H9 (cell line): ENCODE results near the gene TEX2. TPM values are rescaled to one million over a fixed set of nuclear protein-coding genes. Genes with fewer than 3 reads are reported as not detected.

Source experiments
- DNase-seq: peaks from one replicate; pipeline ENCODE4 v3.0.0-alpha.2; 2017
- H2AFZ ChIP-seq: one replicate; pipeline ENCODE4 v1.6.1; 2013; ENCODE audit warnings: mild to moderate bottlenecking, low read length, control low read depth, moderate library complexity
- H2AK5ac ChIP-seq: 2 replicates; pipeline ENCODE4 v1.6.1; 2013; ENCODE audit warnings: low read length, control low read depth, mixed read lengths; ENCODE audit not compliant: insufficient read length
- H2BK120ac ChIP-seq: one replicate; pipeline ENCODE4 v1.6.1; 2013; ENCODE audit warnings: low read depth, mild to moderate bottlenecking, low read length, control low read depth, inconsistent platforms; ENCODE audit not compliant: poor library complexity, severe bottlenecking
- H2BK12ac ChIP-seq: 2 replicates; pipeline ENCODE4 v1.6.1; 2013; ENCODE audit warnings: low read length, control low read depth, mixed read lengths, low read depth; ENCODE audit not compliant: insufficient read length
- H2BK15ac ChIP-seq: 2 replicates; pipeline ENCODE4 v1.6.1; 2013; ENCODE audit warnings: low read depth, low read length, control low read depth
- H2BK20ac ChIP-seq: one replicate; pipeline ENCODE4 v1.6.1; 2013; ENCODE audit warnings: low read depth, mild to moderate bottlenecking, low read length, control low read depth, inconsistent platforms; ENCODE audit not compliant: poor library complexity, severe bottlenecking
- H2BK5ac ChIP-seq: 2 replicates; pipeline ENCODE4 v1.6.1; 2013; ENCODE audit warnings: low read length, control low read depth, mixed read lengths; ENCODE audit not compliant: insufficient read length
- H3K14ac ChIP-seq: 2 replicates; pipeline ENCODE4 v1.6.1; 2013; ENCODE audit warnings: low read length, control low read depth; ENCODE audit not compliant: insufficient read depth
- H3K18ac ChIP-seq: 2 replicates; pipeline ENCODE4 v1.6.1; 2013; ENCODE audit warnings: low read depth, mild to moderate bottlenecking, mixed read lengths, low read length, control low read depth; ENCODE audit not compliant: insufficient read length
- H3K23ac ChIP-seq: 2 replicates; pipeline ENCODE4 v1.6.1; 2013; ENCODE audit warnings: low read length, control low read depth, mixed read lengths, low read depth; ENCODE audit not compliant: insufficient read length
- H3K23me2 ChIP-seq: 2 replicates; pipeline ENCODE4 v1.6.1; 2013; ENCODE audit warnings: low read depth, mild to moderate bottlenecking, mixed read lengths, low read length, control low read depth; ENCODE audit not compliant: insufficient read length, poor library complexity, severe bottlenecking
- H3K27ac ChIP-seq: 2 replicates; pipeline ENCODE4 v1.5.1; 2013; ENCODE audit warnings: low read length, control low read depth, mixed read lengths, low read depth; ENCODE audit not compliant: insufficient read length
- H3K27me3 ChIP-seq: 2 replicates; pipeline ENCODE4 v1.6.1; 2013; ENCODE audit warnings: low read length, control low read depth, inconsistent platforms; ENCODE audit not compliant: insufficient read depth
- H3K4ac ChIP-seq: 2 replicates; pipeline ENCODE4 v1.6.1; 2013; ENCODE audit warnings: low read depth, mild to moderate bottlenecking, control low read depth, inconsistent platforms, low read length, moderate library complexity
- H3K4me1 ChIP-seq: 2 replicates; pipeline ENCODE4 v1.6.1; 2013; ENCODE audit warnings: low read length, control low read depth, inconsistent platforms; ENCODE audit not compliant: insufficient read depth
- H3K4me2 ChIP-seq: 2 replicates; pipeline ENCODE4 v1.6.1; 2013; ENCODE audit warnings: low read length, control low read depth, mixed read lengths; ENCODE audit not compliant: insufficient read length, insufficient read depth
- H3K56ac ChIP-seq: 2 replicates; pipeline ENCODE4 v1.6.1; 2013; ENCODE audit warnings: low read depth, mild to moderate bottlenecking, mixed read lengths, low read length, control low read depth; ENCODE audit not compliant: insufficient read length
- H3K79me1 ChIP-seq: 2 replicates; pipeline ENCODE4 v1.6.1; 2013; ENCODE audit warnings: low read depth, mild to moderate bottlenecking, moderate library complexity, low read length, control low read depth, inconsistent platforms; ENCODE audit not compliant: insufficient read depth, poor library complexity, severe bottlenecking
- H3K79me2 ChIP-seq: 2 replicates; pipeline ENCODE4 v1.6.1; 2013; ENCODE audit warnings: low read length, control low read depth, inconsistent platforms; ENCODE audit not compliant: insufficient read depth
- H3K9ac ChIP-seq: 2 replicates; pipeline ENCODE4 v1.6.1; 2013; ENCODE audit warnings: low read length, control low read depth, mixed read lengths; ENCODE audit not compliant: insufficient read length; ENCODE audit errors: extremely low read depth
- H3K9me3 ChIP-seq: one replicate; pipeline ENCODE4 v1.6.1; 2013; ENCODE audit warnings: low read depth, low read length, inconsistent platforms; ENCODE audit not compliant: control insufficient read depth
- H3T11ph ChIP-seq: one replicate; pipeline ENCODE4 v1.6.1; 2013; ENCODE audit warnings: mild to moderate bottlenecking, low read length, control low read depth, inconsistent platforms
- H4K20me1 ChIP-seq: one replicate; pipeline ENCODE4 v1.6.1; 2013; ENCODE audit not compliant: control insufficient read depth, insufficient read length, insufficient read depth
- H4K5ac ChIP-seq: 2 replicates; pipeline ENCODE4 v1.6.1; 2013; ENCODE audit warnings: low read depth, mild to moderate bottlenecking, mixed read lengths, low read length, control low read depth; ENCODE audit not compliant: insufficient read length
- H4K8ac ChIP-seq: replicated peaks from 2 replicates; pipeline ENCODE4 v1.6.1; 2013; ENCODE audit warnings: low read length, control low read depth, mixed read lengths, low read depth; ENCODE audit not compliant: insufficient read length
- H4K91ac ChIP-seq: 2 replicates; pipeline ENCODE4 v1.6.1; 2013; ENCODE audit warnings: low read depth, mild to moderate bottlenecking, moderate library complexity, mixed read lengths, low read length, control low read depth; ENCODE audit not compliant: insufficient read length
- H3K27ac Mint-ChIP-seq, 3 experiments: 2 replicates in 2 of 3; 3 replicates in 1 of 3; pipeline ENCODE4 v1.8.0; 2020 to 2021; ENCODE audit warnings: mixed read lengths in 3 of 3, mild to moderate bottlenecking in 1 of 3, moderate library complexity in 1 of 3
- H3K27me3 Mint-ChIP-seq: 2 replicates; pipeline ENCODE4 v1.8.0; 2021; ENCODE audit warnings: low read depth, mild to moderate bottlenecking, moderate library complexity, mixed read lengths
- H3K36me3 Mint-ChIP-seq, 3 experiments: 2 replicates in 2 of 3; 3 replicates in 1 of 3; pipeline ENCODE4 v1.8.0; 2020 to 2021; ENCODE audit warnings: low read depth in 3 of 3, mixed read lengths in 3 of 3; ENCODE audit not compliant: insufficient read depth in 1 of 3
- H3K4me1 Mint-ChIP-seq, 2 experiments: 2 replicates each; pipeline ENCODE4 v1.8.0; 2020; ENCODE audit warnings: mixed read lengths in 2 of 2
- H3K4me3 Mint-ChIP-seq, 2 experiments: 2 replicates in 1 of 2; 3 replicates in 1 of 2; pipeline ENCODE4 v1.8.0; 2020 to 2021; ENCODE audit warnings: mild to moderate bottlenecking in 2 of 2, mixed read lengths in 2 of 2, moderate library complexity in 1 of 2
- H3K9me3 Mint-ChIP-seq, 2 experiments: 2 replicates in 1 of 2; 3 replicates in 1 of 2; pipeline ENCODE4 v1.8.0; 2020; ENCODE audit warnings: mild to moderate bottlenecking in 2 of 2, mixed read lengths in 2 of 2, moderate library complexity in 1 of 2
- WGBS: extraction: QIAGEN DNeasy Blood & Tissue Kit; methylation state at CpG from one replicate; pipeline ENCODE4 v1.1.7; 2013; ENCODE audit warnings: missing lambda C conversion rate, low lambda C conversion rate, mixed read lengths; ENCODE audit not compliant: insufficient read length; ENCODE audit errors: extremely low coverage; 5-methylcytosine and 5-hydroxymethylcytosine counted together
- total RNA-seq: library from RNA; stranded (reverse); gene quantifications from 2 replicates; pipeline ENCODE4 v1.2.1, GENCODE V29; 2021
- TF ChIP-seq, protein P1 (sequence below): fragments of 200-600 bp; sonication (generic); conservative IDR thresholded peaks from 3 replicates; pipeline ENCODE4 v1.8.0; 2021; ENCODE audit warnings: antibody characterized with exemption, mild to moderate bottlenecking

The TEX2 gene
- total RNA-seq, 1 experiment from 2014 or later = 12.2 TPM

DNA sequence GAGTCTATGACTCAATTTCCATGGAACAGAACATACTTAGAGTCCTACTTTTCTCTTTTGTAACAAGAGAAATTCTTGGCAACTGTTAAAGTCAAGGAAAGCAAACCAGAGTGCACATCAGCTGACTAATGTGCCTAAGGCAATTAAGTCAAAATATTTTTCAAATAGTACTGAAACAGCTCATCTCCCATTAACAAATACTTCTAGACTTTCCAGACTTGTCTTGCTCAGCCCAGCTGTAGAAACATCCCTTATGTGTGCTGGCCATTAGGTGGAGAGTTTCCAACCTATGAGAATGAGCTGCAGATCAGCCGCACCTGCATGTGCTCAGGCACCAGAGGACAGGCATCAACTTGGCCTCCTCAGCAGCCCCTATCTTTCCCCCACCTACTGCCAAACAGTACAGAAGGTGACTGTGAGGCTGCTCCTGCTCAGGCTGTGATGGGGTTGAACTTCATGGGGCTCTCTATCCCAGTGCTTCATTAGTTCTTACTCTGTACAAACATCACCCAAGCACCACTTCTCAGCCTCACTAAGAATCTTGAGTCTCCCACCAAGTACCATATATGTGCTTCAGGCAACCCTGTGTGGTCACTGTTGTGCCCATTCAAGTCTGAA lies 32.2 kb downstream of the TEX2 start:
- Histone ChIP-seq H4K91ac (no peak overlapping the region), H4K5ac (no peak overlapping the region), H2BK15ac (no peak overlapping the region), H3K27ac (no peak overlapping the region), H4K8ac (no peak overlapping the region), H3K9me3 (no peaks in the 10 kb centered on the region), H3K23me2 (no peaks in the 10 kb centered on the region), H3K56ac (no peak overlapping the region), H3K4ac (no peak overlapping the region), H2BK5ac (no peak overlapping the region), H2AK5ac (no peak overlapping the region), H3K4me1 (peaks cover 3% of the 10 kb centered on the region; the same call in 1 of the 2 replicates), H3K23ac (no peak overlapping the region), H3K79me1 (no peaks in the 10 kb centered on the region), H3T11ph (no peak overlapping the region), H3K79me2 (no peaks in the 10 kb centered on the region), H4K20me1 (no peaks in the 10 kb centered on the region), H3K27me3 (no peaks in the 10 kb centered on the region), H3K18ac (no peak overlapping the region), H2BK12ac (no peak overlapping the region), H2BK120ac (no peak overlapping the region), H3K9ac (no peak overlapping the region), H3K4me2 (no peak overlapping the region), H3K14ac (no peak overlapping the region; the same call in 1 of the 2 replicates), H2AFZ (no peak overlapping the region), H2BK20ac (no peak overlapping the region)
- Mint-ChIP-seq H3K36me3 (no peaks in the 10 kb centered on the region; a peak in 1 of 7 replicates), H3K4me3 (no peak overlapping the region), H3K9me3 (no peaks in the 10 kb centered on the region), H3K27me3 (no peaks in the 10 kb centered on the region), H3K4me1 (peaks cover 10 to 13% of the 10 kb centered on the region in 2 experiments), H3K27ac (no peak overlapping the region)
- no CpG with 5 or more reads among the region's 1 CpG for WGBS
- no peak for DNase-seq
- TF ChIP-seq, protein P1, sequence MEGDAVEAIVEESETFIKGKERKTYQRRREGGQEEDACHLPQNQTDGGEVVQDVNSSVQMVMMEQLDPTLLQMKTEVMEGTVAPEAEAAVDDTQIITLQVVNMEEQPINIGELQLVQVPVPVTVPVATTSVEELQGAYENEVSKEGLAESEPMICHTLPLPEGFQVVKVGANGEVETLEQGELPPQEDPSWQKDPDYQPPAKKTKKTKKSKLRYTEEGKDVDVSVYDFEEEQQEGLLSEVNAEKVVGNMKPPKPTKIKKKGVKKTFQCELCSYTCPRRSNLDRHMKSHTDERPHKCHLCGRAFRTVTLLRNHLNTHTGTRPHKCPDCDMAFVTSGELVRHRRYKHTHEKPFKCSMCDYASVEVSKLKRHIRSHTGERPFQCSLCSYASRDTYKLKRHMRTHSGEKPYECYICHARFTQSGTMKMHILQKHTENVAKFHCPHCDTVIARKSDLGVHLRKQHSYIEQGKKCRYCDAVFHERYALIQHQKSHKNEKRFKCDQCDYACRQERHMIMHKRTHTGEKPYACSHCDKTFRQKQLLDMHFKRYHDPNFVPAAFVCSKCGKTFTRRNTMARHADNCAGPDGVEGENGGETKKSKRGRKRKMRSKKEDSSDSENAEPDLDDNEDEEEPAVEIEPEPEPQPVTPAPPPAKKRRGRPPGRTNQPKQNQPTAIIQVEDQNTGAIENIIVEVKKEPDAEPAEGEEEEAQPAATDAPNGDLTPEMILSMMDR = no peak
